Left colon (tissue), 2 donors: Measurements from ENCODE around the gene MCF2L2. TPM values are rescaled to one million over a fixed set of nuclear protein-coding genes. Genes with fewer than 3 reads are reported as not detected.

Source experiments
- ATAC-seq: fragments of 200-7000 bp; cut with Tn5 transposase; one replicate; pipeline ENCODE4 v1.9.1; 2020; ENCODE audit warnings: mild to moderate bottlenecking, moderate library complexity
- DNase-seq, 2 donors: peaks; one replicate each; pipeline ENCODE4 v3.0.0-alpha.2; 2020
- intact Hi-C, 2 donors: fragments of 100-400 bp; cut with DNase I in 1 of 2; cut with micrococcal nuclease in 1 of 2; formaldehyde crosslinking; loops; one replicate each; pipeline versions ENCODE4 v1.11.2 to v1.14.0; 2022; cut with DNase I, micrococcal nuclease
- total RNA-seq, 2 donors: library from RNA; stranded (reverse); fragmentation: NEBNext Ultra II Directional; extraction: Animal tissue kit (Norgen Biotek cat#: 25700); gene quantifications; one replicate each; pipeline ENCODE4 v1.2.1, GENCODE V29; 2021
- donor health status: DM: no; HTN: no; CAD: no.
- donor health status: DM: yes; HTN: yes; CAD: no.

MCF2L2 gene
- total RNA-seq, 2 donors from 2014 or later, result 0.75 to 1.1 TPM

DNA sequence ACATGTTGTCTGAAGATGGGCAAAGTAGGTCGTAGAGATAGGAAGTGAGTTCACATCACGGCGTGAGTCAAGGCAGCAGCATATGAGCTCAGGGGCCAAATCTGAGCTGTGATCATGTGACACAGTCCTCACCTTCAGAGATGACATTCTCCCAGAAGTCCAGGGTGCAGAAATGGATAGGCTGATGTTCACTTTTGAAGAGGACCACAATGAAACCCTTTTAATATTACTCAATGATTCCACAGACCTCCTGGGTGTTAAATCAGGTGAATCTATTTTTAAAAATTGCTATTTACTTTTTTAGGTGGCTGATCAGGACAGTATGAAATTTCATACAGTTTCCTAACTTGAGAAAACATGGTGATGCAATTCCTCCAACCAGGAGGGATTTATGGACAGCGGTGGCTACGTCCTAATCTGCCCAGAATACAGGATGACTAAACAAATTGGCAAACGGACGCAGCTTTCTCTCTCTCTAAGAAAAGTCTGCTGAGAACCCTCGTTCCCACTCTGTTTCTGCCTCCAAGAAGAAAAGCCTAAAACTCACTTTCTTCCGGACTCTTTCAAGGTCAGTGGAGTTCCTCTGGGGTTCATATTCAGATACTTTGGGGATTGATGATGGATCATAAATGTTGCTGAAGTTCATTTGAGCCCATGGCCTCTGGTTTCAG lies 141.0 kb downstream of the MCF2L2 start:
- intact Hi-C loops, result no loop called here
- no peak for DNase-seq
- ATAC-seq, result no peak

DNA sequence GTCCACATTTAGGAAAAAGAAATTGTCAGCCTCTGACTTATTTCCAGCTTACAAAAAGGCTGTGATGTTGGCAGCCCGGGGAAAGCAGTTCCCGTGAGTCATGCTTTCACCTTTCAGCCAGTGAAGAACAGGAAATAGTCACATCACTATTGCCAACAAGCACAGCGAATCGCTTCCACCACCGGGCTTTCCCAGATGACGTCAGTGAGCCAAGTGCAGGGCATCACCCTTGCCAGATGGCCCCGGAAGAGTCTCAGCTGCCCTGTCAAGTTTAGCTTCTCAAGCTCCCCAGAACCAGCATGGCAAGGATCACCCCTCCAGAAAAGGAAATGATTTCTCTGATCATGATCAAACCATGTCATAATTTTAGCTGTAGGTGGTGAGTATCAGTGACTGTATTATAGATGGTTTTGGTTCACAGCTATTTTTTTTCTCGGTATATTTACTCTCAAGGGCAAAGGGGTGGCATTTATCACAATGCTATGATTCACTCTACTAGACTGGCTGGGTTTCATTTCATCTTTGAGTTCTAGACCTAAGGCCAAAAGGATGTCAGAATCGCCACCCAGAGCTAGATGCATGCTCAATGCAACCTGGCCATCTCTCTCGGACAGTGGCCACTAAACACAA lies 142.5 kb downstream of the MCF2L2 start:
- ATAC-seq, result peak; percentile 98
- intact Hi-C loops, result no loop called here
- DNase-seq, result peak; percentile 83 to 96

DNA sequence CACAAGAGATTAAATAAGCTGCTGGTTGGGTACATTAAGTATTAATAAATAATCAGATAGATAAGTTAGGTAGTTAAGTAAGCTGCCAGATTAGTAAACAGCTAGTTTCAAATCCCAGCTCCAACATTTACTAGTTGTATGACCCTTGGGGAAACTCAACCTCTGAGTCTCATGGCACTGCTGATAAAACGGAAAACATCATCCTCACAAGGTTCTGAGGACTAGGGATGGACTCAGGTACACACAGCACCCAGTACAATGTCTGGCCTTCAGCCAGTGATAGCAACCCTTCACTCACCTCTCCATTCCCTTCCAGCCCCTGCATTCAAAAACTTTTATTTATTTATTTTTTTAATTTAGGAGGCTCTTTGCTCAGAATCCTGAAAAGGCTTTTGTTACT lies 143.1 kb downstream of the MCF2L2 start:
- intact Hi-C loops, result no loop called here

DNA sequence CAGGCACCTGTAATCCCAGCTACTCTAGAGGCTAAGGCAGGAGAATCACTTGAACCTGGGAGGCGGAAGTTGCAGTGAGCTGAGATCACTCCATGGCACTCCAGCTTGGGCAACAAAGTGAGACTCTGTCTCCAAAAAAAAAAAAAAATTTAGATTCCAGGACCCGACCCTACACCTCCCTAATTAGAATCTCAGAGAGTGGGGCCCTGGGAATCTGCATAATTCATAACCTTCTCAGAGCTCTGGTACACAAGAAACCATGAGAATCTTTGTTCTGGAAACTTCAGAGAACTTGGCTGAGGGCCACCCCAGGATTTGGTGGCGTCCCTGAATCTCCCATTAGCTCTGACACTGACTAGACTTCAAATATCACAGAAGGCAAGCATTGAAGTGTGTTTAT lies 143.8 kb downstream of the MCF2L2 start:
- DNase-seq (no peak), ATAC-seq (no peak)
- intact Hi-C loops, result no loop called here

More for the DNA sequence above, 143.1 kb downstream of the MCF2L2 start:
- no peak for DNase-seq
- peak; percentile 43 for ATAC-seq

DNA sequence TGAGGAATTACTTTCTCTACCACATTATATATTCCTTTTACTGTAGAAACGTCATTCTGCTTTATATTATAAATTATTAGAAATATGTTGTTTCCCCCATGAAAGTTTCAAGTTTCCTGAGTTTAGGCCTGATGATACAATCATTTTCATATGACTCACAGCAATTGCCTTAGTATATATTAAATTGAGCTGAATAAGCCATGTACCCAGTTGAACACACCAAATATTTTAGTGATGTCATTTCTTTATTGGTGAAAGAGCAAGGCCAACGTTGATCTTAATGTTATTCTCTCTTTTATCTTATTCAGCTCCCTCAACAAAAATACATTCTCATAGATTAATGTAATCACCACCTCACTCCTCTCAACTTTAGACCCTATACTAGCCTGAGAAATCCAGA lies 144.5 kb downstream of the MCF2L2 start:
- ATAC-seq (no peak), DNase-seq (no peak)
- intact Hi-C loops, result no loop called here

DNA sequence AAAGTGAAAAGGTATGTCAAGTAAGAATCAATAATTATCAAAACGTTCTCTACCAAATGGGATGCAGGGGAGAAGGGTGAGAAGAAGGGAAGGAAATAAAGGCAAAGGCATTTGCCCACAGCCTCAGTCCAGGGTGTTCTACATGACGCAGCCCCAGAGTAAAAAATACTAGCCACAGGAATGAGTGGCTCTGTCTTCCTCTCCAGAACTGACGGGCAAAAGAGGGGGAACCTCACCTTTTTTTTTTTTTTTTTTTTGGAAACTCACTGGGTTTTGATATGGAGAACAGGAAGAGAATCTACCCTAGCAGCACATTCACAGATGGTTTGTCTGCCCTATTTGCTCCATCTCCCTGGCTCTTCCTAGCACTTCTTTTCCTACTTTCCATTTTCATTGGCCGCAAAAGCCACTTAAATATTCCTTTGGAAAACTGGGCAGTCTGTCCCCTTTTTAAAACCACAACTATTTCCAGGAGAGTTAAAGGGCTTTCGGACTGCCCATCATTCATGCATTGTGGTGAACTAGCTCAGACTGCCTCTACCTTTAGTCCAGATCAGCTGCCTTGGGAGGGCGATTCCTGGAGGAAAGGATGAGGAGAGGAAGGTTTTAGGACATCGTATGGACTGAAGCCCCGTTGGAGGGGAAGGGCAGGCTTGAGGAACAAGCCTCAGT lies 147.2 kb downstream of the MCF2L2 start:
- DNase-seq (no peak), ATAC-seq (no peak)
- intact Hi-C loops, result no loop called here

DNA sequence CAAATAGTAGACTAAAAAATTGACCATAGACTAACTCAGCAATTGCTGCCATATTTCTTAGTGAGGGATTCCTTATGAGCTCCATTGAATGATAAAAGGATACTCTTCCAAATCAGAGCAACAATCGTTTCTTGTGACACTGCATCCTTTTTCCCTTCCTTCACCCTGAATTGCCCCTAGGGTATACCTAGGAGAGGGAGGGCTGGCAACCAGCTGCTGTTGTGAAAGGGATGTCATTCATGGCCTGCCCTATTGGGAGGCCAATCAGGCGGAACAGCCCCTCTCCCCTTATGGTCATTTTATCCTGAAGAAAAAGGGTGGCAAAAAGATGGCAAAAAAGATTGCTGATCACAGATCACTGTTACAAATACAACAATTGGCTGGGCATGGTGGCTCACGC lies 149.0 kb downstream of the MCF2L2 start:
- intact Hi-C loops, result no loop called here
- DNase-seq (no peak), ATAC-seq (no peak)

DNA sequence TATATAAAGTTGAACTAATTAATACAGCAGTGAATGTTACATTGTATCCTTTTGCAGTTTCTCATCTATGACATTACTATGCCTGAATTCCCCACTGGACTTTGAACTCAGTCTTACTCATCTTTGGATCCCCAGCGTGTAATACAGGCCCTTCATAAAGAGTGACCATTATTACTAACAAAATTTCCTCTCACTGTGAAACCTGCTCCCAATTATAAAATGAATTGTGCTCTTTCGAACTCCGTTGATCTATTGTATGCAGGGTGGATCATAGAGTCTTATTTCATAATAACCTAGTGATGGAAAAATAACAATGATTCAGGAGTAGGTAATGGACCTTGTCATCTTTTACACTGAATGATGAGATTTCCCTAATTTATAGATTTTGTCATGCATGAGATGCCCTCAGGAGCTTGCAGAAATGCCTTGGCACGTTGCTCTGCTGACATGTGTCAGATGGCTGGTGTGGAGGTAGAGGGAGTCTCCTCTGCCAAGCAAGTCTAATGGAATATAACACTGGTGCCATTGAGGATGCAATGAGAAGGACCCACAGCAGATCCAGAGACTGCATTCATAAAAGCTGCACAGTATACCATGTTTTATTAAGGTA lies 149.8 kb downstream of the MCF2L2 start:
- ATAC-seq (peak; percentile 55), DNase-seq (no peak)
- intact Hi-C loops, result no loop called here

DNA sequence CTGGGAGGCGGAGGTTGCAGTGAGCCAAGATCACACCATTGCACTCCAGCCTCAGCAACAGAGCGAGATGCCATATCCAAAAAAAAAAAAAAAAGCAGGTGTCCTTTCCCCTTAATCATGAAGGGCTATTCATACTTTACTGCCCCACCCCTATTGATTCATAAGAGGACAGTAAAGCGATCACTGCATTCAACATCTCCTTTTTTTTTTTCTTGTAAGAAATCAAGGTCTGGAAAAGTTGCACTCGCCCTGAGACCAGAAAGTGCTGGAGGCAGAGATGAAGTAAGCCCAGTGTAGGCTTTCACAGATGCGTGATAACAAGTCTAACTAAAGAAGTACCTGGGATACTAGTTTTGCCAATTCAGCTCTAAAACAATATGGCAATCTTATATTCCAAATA lies 151.2 kb downstream of the MCF2L2 start:
- ATAC-seq (no peak), DNase-seq (no peak)
- intact Hi-C loops, result no loop called here

DNA sequence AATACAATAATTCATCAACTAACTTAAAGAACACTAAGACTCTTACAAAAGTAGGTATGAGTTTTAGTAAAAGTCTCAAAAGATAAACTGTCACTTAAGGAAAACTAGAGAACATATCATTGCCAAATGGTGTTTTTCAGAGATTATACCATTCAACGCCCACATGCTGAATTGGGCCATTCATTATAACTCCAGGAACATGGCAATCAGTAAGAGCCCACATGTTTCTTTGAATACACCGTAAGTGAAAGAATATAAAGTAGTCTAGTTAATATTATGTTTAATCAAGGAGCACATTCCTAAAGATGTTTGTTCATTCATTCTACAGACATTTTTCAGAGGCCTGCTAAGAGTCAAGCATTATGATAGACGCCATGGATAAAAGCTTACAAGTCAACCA lies 152.5 kb downstream of the MCF2L2 start:
- DNase-seq, result no peak
- intact Hi-C loops, result no loop called here
- no peak for ATAC-seq

DNA sequence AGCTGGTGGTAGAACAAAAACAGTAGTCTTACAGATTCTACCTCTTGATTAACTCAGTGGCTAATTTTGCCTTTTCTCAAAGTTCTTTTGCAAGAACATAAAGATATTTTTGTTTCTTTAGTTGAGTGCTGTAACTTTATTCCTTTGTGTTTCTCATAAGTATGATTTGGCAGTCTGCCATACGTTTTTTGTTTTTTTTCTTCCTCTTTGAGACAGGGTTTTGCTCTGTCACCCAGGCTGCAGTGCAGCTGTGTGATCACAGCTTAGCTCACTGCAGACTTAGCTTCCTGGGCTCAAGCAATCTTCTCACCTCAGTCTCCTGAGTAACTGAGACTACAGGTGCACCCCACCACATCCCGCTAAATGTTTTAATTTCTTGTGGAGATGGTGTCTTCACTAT lies 153.0 kb downstream of the MCF2L2 start:
- DNase-seq (no peak), ATAC-seq (peak; percentile 78)
- intact Hi-C loops, result no loop called here

DNA sequence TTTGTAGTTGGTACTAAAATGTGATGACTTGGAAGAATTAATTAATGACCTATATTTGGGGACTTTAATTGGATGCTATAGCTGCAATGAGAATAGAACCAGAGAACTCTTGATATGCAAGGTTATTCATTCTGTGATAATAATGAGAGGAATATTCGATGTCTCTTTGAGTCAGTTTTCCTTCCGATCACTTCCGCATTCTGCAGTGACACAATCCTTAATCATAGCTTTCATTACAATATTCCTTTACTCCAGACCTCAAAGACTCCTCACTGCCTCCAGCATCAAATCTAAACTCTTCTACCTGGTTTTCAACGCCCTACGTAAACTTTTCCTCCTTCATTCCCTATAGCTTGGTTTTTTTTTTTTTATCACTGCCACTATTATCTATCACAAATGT lies 153.8 kb downstream of the MCF2L2 start:
- intact Hi-C loops, result no loop called here
- DNase-seq, result no peak
- peak; percentile 17 for ATAC-seq

DNA sequence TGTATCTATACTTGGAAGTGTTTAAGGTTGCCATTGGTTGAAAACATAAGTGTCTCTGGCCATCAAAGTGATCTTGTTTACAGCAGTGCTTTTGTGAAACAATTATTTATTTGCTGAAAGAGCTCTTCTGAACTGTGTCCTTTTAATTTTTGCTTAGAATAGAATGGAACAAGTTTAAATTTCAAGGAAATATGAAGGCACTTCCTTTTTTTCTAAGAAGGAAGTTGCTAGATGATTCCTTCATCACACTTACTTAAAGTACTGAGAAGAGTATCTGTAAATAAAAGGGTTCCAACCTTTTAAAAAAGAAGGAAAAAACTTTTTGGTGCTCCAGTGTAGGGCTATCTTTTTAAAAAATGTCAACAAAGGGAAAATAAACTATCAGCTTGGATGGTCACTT lies 155.6 kb downstream of the MCF2L2 start:
- DNase-seq, result no peak
- no peak for ATAC-seq
- intact Hi-C loops, result no loop called here

DNA sequence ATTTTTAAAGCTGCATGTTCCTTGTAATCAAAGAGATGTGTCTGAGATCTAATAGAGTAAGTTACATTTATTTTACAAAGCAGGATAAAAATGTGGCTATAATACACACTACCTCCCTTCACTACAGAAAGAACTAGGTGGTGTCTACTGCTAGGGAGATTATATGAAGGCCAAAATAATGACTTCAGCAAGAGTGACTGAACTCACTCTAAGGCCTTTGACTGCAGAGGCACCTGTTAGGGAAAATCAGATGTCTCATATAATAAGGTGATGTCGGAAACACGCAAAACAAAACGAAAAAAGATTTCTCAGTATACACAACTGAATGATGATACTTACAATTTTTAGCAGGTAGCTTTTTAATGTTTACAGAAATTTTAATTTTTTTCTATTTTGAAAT lies 156.3 kb downstream of the MCF2L2 start:
- DNase-seq (no peak), ATAC-seq (no peak)
- intact Hi-C loops, result no loop called here

DNA sequence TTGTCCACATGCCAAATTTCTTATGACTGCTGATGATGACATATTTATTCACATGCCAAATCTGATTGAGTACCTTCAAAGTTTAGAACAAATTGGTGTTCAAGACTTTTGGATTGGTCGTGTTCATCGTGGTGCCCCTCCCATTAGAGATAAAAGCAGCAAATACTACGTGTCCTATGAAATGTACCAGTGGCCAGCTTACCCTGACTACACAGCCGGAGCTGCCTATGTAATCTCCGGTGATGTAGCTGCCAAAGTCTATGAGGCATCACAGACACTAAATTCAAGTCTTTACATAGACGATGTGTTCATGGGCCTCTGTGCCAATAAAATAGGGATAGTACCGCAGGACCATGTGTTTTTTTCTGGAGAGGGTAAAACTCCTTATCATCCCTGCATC lies 158.1 kb downstream of the MCF2L2 start:
- no peak for ATAC-seq

DNA sequence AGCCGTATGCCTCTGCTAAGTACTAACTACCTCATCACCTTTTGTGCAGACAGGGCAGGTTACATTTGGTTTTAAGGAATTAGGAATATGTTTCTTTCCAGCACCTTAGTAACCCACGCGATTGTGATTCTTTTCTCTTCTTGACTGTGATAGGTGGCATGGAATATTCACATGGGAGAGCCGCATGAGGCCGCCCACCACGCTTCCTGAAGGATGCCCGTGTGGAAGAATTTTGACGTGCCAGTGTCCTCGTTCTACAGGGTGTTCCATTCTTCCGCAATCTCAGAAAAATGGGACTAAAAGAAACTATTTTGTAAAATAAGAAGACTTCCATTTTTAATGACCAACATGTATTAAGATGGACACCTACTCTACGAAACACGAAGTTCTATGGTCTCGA lies 159.1 kb downstream of the MCF2L2 start:
- intact Hi-C loops, result no loop called here
- no peak for DNase-seq
- ATAC-seq, result no peak

More for the DNA sequence above, 158.1 kb downstream of the MCF2L2 start:
- no peak for DNase-seq
- intact Hi-C loops, result no loop called here

DNA sequence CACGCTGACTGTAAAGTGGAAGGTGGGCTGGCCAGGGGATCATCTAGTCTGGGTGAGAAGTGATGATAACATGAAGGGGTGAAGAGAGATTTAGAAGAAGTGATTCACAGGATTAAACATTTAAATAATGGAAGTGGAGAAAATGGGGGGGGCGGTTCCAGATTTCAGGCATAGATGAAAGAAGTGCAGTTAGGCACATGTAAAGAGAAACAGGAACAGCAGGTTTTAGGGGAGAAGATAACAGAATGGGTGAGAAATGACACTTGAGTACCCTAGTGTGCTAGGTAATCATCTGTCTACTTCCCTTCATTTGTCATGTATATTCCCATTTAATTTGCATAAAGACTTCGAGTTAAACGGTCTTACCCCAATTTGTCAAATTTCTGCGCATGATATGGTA lies 160.1 kb downstream of the MCF2L2 start:
- intact Hi-C loops, result no loop called here
- ATAC-seq (no peak), DNase-seq (no peak)

DNA sequence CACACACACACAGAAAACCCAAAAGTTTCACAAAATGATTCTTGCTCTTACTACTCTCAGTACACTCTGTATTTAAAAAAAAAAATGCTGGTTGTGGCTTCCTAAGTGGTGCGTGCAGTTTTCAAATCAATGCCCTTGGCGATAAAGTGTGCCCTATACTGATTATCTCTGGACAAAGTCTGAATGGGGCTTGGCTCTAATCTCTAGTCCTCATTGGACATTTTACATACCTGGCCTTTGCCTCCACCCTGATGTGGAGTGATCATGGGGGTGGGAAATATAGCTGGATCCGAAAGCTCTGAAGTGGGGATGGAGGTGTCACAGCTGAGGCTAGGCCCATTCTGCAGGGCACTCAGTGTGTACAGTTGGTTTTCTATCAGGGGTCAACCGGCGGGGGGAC lies 161.3 kb downstream of the MCF2L2 start:
- ATAC-seq, result peak; percentile 62
- no peak for DNase-seq
- intact Hi-C loops, result no loop called here

DNA sequence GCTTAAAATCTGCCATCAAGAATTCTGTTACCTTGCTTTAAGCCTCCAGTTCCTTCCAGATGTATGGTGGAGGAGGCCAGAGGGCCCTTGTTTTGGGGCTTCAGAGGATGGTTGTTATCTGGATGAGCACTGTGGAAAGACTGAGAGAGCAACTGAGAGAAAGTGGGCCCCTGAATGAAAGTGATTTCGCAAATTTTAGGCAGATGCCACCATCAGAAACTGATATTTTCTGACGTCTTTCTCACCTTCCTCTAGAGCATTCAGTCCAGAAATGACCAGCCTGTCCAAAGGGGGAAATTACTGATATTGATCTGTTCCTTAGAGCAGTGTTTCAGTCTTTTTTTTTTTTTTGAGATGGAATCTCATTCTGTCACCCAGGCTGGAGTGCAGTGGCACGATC lies 162.0 kb downstream of the MCF2L2 start:
- intact Hi-C loops, result no loop called here
- no peak for ATAC-seq

DNA sequence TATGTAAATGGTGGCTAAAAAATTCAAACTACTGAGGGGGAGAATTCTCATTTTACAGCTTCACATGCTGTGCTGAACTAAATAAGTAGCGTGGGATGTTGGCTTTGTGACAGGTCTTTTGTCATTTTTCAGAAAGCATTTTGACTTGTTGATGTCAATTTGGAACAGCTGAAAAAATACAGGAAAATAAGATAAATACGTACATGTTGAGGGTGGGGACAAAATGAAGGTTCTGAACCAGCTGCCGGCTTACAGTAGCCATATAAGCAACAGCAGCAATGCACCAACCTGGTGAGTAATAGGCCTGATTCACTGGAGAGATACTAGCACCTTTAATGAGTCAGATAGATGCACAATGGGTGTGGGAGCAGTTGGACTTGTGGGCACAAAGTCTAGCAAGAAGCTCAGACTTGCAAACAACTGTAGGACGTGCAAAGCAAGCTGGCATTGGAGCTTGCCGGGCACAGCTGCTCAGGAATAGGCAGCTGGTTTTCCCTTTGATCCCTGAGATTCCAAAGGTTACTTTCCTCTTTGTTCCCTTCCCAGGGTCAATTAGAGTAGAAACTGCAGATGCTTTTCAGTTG lies 162.5 kb downstream of the MCF2L2 start:
- ATAC-seq (peak; percentile 85), DNase-seq (peak; percentile 62 to 89)
- intact Hi-C loops, result no loop called here

More for the DNA sequence above, 162.0 kb downstream of the MCF2L2 start:
- DNase-seq, result no peak
